HG02885 (cell line): ENCODE measurements around the gene TIMM10B.

ENCODE experiments used
- ATAC-seq: cut with Tn5 transposase; IDR thresholded peaks from one replicate; pipeline ENCODE4 v1.9.1; 2021; ENCODE audit warnings: mild to moderate bottlenecking; ENCODE audit not compliant: unreplicated experiment, poor library complexity

Gene TIMM10B

DNA sequence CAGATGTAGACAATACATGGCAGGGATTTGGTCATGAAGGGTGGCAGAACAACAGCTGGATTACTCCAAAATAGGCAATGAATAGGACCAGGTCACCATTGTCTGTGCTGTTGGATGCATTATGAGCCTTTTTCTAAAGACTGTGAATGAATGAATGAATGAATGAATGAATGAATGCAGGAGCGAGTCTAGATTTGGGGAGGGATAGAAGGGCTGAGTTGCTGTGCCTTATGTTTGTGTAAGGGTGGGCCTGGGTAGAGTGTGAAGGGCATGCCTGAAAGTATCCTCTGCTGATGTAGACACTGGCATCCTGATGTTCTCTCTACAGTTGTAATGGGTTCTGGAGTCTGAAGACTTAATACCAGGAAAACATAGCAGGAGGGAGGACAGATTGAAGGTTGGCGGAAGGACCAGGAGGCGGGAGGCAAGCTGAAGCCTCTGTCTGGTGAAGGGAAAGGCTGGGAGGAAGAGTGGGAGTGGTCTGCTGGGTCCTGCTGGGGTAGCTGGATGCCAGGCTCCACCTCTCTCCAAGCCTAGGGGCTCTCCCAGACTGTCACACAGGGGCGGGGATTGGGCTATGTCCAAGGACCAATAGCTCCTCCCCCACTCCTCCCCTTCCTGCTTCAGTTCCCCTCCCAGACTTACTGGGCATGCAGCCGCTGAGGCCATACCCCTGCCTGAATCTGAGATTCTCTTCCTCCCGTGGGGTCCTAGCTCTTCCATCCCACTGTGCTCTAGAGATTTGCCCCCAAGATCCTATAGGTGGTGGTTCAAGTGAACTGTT lies 12.4 kb upstream of the TIMM10B start:
- peak; percentile 72 for ATAC-seq

DNA sequence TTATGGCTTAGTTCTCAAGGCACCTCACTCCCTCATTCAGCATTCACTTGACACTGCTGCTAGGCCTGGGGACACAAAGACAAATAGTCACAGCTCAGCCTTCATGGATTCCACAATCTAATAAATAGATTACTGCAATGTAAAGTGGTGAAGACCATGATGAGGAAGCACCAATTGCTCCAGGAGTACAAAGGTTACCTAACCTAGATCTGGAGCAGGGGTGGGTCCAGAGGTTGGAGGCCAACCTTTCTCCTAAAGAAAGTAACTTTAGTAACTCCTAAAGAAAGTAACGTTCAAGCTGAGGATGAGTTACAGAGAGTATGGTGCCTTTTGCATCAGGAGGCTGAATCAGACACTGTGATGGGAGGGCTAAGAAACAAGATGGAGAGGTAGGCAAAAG lies 11.7 kb upstream of the TIMM10B start:
- no peak for ATAC-seq

DNA sequence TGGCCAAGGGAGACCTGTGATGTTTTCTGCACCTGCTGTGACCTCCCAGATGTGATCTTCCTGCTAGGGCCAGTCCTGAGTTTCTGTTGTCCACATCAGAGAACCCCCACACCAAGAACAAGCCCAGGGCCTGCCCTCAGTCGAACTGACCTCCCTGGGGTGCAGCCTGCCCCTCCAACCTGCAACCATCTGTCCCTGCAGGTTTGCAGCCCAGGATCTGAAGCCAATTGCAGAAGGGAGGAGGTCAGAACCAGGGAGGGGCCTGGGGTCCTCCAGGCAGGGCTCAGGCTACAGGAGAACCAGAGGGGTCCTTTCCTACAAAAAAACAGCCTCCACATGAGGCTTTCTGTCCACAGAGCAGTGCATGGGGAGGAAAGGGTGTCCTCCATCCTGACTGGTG lies 8.4 kb upstream of the TIMM10B start:
- ATAC-seq: no peak

DNA sequence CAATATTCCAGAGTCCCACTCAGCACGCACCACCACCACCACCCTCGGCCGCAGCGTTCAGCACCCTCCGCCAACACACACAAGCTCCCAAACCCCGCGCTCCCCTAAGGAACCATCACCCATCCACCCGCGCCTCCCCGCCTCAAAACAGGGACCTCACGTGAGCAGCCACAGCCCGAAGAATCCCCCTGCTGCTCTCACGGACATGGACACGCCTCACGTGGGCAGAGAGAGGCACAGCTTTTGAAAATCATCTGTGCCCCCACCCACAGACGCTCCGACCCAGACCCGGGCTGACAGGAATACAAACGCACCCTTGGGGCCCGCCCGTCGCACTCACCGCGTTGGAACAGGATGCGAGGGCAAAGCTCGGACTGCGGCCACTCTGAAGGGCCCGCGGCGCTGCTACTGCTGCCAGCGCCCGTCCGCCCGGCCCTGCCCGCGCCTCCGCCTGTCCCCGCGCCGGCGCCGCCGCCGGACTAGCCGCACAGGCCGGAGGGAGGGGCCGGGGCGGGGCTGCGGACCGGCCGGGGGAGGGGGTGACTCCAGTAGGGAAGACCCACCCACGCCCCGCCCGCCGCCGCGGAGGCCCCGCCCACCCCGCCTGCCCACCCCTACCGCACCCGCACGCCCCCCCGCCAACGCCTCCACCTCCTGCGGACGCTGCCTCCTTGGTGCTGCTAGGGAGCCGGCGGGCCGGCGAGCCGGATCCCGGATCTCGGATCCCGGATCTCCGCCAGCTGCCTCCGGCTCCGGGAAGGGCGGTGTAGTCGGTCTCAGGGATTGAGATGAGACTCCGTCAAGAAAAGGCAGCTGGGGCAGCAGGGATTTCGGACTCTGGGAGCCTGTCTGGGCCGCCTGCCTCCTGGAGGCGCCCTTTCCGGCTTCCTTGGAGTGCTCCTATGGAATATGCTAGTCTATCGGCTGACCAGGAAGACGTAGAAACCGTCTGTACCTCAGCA lies 7.6 kb upstream of the TIMM10B start, which contains the start of gene TRIM3:
Gene TRIM3, minus strand, starts transcription at position 491 of the 962 bp plus-strand sequence. CDS start 8,246 bp downstream, outside the sequence.
- ATAC-seq: peak; percentile 73

DNA sequence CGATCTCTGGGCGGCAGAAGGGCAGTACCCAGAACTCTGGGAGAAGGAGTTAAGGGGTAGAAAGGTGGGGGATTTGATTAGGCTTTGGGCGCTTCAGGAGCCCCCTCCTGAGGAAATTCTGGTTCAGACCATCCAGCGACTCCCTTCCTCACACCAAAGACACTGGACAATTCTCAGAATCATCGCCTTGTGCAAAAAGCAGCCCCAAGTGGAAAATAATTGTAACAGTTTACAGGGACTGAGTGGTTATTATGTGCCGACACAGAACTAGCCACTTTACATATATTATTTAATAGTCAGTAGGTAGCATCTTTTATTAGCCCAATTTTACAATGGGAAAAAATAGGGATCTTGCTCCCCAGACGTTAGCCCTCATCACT lies 6.9 kb upstream of the TIMM10B start:
- no peak for ATAC-seq

DNA sequence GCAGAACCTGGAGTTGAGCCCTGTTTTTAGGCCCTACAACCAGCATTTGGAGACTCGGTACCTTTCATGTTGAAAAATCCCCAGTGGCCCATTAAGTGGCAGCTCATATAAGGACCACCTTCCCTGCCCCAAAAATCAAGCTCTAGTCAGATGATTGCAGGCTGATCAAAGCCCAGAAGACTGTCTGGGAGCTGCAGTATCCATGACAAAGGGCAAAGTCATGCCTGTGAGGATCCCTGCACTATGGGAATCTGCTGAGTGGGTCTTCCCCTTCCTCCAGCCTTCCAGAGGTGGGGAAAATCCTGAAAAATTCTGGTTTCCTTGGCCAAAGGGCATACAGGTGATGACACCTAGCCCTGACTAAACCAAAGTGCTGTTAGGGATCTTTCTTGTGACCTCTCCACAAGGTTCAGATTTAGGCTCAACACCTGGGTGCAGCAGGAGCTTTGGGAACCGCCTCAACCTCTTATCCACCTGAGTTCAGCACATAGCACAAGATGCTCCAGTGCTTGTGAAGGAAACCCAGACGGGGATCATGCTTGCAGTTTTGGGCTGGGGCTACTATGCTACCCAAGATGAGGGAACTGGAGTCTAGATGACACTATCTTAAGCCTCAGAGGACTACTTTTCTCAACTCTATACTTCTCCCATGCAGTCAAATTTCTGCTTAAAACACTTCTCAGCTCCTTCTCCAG lies 6.3 kb upstream of the TIMM10B start:
- ATAC-seq: no peak

DNA sequence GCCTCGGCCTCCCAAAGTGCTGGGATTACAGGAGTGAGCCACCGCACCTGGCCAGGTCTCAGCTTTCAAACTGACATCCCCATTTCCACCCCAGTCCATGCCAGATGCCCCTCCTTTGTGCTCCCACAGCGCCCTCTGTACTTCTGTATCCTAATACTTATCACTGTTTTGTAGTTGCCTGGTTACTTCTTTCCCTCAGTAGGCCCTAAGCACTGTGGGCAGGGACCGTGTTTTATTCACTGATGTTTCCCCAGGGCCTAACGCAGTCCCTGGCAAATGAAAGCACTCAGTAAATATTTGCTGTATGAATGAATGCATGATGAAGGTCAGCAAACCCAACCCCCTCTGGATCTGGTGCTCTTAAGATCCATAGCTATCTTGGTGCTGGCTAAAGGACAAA lies 5.4 kb upstream of the TIMM10B start:
- no peak for ATAC-seq

DNA sequence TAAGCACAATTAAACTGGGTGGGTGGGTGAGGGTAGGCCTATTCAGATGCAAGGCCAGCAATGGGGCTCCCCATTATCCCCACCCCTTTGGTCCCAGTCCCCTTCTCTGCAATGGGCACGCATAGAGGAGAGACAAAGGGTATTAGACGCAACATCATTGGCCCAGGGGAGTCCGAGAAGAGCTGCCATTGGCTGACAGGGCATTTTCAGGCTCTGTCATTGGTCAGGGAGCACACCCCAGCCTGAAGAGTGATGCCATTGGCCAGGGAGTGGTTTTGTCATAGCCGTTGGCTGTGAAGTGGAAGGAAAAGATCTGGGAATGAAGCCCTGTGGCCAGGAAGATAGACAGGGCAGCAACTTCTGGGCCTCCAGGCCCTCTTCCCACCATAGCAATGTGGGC lies 4.7 kb upstream of the TIMM10B start:
- no peak for ATAC-seq

DNA sequence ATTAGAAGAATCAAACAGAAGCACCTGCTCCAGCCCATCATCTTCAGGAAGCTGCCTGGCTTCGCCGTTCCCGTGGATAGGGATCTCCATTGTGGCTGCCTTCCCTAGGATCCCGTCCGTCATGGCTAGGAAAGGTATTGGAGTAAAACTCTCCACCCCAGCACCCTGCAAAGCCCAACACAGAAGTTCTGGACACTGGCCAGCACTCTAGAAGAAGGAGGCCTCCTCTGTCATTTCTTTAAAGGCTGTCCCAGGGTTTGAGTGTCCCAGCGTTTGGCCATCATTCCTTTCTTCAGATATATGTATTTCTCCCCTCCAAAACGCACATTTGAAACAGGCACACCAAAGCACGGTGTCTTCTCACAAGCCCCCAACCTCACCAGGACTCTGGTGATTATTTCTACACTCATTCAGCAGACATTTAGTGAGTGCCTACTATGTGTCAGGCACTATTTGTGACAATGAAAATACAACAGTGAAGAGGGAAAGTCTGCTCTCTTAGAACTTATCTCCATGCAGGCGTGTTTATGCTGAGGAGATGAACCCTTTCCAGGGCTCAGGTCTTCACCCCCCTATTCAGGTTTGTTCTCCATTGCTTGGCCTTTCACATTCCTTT lies 894 bp upstream of the TIMM10B start:
- ATAC-seq: no peak

DNA sequence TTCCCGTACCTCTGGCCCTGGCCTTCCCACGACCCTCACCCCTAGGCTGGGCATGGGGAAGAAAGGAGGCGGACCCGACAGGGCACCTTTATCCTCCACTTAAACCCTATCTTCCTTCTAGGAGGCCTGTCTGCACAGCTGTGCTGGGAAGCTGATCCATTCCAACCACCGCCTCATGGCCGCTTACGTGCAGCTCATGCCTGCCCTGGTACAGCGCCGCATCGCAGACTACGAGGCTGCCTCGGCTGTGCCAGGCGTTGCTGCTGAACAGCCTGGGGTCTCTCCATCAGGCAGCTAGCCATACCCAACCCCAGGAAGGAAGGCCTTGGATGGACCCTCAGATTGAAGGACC lies 599 bp downstream of the TIMM10B start:
- ATAC-seq: no peak

DNA sequence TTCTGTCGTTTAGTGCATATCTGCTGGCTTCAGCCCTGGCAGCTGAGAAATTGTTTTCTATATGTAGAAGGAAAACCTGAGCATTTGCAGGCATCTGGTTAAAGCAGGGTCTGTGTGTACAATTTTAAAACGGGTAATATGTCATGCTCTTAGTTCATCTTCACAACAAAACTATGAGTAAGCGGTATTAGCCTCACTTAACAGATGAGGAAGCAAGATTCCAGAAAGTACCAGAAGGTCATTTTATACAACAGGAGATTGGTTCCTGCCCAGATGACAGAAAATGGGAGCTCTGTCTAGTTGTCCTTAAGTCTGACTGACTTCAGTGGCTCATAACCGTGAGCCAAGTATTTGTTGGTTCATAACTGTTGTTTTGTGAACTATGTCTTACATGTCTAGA lies 1.1 kb downstream of the TIMM10B start:
- ATAC-seq: no peak

DNA sequence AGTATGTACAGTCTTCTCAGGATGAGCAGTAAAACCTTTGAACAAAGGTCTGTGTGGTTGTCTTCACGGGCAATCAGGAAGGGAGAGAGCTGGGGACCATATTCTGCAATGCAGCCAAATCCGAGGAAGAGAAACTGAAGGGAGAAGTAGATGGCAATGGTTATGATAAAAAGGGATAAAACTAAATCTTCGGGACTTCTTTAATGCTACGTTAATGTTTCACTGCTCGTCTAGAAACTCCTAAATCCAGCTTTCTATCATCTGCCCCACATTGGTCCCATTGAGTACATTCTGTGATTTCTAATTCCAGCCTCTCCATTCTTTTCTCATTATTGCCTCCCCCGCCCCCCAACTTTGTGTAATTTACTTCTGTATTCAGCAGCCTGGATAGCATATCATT lies 1.7 kb downstream of the TIMM10B start:
- no peak for ATAC-seq

DNA sequence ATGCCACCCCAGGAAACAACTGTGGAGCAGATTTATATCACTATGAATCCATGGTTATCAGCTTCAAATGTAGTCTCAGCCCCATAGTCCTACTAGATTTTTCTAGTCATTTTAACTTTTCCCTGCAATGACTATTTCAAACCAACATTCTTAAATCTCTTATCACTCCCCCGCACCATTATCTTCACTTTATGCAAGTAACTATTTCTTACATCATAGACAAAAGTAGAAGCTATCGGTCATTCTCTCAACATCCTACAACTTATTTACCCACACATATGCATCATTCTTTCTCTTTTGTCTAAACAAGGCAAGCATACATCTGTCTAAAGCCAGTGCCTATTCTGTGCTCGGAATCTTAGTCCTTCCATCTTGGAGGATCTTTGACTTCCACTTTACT lies 4.4 kb downstream of the TIMM10B start:
- no peak for ATAC-seq

DNA sequence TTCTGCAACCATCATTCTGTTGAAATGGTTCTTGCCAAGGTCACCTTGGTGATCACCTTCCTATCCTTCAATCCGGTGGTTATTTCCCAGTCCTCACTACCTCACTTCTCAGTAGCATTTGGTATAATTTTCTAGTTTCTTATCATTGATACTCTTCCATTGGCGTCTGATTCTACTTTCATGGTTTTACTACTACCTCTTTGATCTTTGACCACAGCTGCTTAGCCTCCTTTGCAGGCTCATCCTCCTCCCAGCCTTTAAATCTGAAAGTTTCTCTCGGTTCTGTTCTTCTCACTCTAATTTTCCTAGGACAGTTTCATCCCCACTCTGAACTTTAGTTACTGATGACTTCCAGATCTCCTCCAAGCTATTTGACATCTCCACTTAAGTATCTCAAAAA lies 5.0 kb downstream of the TIMM10B start:
- no peak for ATAC-seq

DNA sequence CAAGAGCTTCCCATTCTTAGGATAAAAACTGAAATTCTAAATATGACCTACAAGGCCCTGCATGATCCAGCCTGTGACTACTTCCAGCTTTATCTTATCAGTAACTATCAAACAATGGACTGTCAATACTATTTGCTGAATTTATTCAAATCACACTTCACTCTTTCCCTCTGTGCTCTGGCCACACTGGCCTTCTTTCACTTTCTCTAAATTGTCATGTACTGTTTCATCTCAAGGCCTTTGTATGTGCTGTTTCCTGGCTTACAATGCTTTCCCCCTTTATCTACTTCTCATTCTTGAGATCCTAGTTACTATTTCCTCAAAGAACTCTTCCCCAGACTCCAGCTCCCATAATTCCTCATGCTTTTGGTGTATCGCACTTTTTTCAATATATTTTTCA lies 5.6 kb downstream of the TIMM10B start:
- ATAC-seq: no peak

DNA sequence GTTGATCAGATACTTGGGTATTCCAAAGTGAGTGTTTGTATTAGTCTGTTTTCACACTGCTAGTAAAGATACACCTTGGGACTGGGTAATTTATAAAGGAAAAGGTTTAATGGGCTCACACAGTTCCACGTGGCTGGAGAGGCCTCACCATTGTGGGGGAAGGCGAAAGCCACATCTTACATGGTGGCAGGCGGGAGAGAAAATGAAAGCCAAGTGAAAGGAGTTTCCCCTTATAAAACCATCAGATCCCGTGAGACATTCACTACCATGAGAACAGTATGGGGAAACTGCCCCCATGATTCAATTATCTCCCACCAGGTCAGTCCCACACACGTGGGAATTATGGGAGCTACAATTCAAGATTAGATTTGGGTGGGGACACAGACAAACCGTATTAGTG lies 7.0 kb downstream of the TIMM10B start:
- ATAC-seq: no peak

DNA sequence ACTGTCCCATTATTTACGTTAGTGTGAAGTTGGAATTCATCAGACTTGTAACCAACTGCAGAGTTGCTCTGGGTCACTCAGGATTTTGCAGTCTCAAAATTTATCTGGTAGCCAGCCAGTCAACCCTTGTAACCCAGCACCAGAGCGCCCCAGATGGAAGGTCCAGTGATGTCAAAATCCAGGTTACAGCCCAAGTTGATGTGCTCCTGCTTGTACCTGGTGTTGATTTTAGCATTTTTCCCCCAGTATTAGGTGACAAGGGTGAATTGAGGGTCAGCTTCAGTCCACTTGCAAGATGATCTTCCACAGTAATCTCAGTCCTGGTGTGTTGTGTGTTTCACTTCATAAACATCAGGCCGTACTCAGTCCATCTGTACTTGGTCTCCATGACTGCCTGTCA lies 7.5 kb downstream of the TIMM10B start:
- no peak for ATAC-seq

DNA sequence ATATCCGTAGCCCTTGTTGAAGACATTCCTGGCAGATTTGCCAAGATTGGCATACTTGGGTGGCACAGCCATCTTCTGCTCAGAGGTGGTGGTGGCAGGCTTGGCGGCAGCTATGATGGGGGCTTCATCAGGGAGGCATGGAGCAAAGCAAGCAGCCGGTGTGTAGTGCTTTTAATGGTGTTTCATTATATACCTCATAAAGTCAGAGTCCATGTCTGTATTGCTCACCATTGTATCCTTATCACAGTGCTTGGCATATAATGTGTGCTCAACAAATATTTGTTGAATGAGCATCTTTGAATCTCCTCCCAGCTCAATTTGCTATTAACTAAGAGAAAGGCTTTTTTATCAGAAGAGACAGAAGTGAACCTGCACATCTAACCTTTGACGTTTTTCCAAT lies 8.0 kb downstream of the TIMM10B start:
- no peak for ATAC-seq

DNA sequence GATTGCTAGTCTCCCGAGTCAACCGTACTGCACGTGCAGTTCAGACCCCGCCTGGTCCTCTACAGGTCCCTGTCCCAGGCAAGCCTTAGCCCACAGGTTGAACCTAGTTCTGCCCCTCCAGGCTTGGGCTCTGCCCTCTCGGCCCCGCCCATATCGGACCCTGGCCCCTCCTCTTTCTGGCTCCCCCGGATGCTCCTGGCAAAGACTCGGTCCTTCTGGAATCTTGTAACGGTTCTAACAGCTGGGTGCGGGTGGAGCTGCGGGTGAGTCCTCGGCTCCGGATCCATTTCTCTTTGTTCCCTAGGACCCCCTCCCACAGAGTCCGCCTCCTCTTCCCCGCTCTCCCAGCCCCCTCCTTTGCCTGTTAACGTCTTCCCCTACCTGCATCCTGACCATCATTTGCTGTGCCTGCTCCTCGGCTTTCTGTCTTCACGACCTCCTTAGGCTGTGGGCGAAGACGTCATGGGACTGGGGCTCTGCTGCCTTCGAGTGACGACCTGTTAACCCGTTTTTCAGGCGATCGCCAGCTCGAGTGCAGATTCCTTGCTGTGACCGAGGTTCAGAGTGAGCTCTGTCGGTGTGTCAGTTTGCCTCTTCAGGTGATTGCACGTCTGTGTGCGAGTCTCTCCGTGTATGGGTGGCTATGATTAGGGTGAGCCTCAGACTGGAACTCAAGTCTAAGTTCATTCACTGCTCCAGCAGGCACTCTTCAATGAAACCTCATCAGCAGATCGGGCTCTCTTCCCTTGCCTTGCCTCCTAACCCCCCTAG lies 16.0 kb downstream of the TIMM10B start, which contains the start of gene DNHD1:
Gene DNHD1, plus strand, starts transcription at position 212 of the 771 bp plus-strand sequence. CDS start 936 bp downstream, outside the sequence.
- ATAC-seq: no peak

DNA sequence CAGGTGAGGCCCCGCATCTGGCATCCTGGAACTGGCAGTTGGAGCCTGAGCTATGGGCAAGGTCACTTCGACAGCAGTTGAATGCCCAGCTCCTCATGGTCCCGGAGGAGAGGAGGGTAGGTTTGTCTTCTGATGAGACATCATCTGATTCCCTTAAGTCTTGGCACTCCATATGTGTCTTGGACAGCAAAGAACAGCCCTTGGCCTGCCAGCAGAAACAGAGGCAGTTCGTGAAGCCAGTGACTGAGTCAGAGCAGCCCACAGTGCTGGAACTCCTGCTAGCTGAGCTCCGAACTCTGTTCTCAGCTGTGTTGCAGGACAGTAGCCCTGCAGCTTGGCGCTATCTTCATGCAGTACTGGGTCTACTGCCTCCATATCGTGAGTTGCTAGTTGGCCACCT lies 16.8 kb downstream of the TIMM10B start:
- ATAC-seq: no peak
